Mucosa of stomach (tissue), 1 donor: ENCODE measurements around the gene POLR2H.

Experiments
- H3K27me3 ChIP-seq: one replicate; pipeline ENCODE4 v1.7.0; 2013; ENCODE audit warnings: mild to moderate bottlenecking, low read length; ENCODE audit not compliant: control insufficient read depth, insufficient read depth
- H3K36me3 ChIP-seq: one replicate; pipeline ENCODE4 v1.7.0; 2013; ENCODE audit warnings: low read length; ENCODE audit not compliant: control insufficient read depth, insufficient read depth
- H3K4me1 ChIP-seq: one replicate; pipeline ENCODE4 v1.7.0; 2013; ENCODE audit warnings: mild to moderate bottlenecking, low read length; ENCODE audit not compliant: control insufficient read depth, insufficient read depth
- H3K4me3 ChIP-seq: one replicate; pipeline ENCODE4 v1.7.0; 2013; ENCODE audit warnings: low read length
- H3K9ac ChIP-seq: one replicate; pipeline ENCODE4 v1.7.0; 2013; ENCODE audit warnings: mild to moderate bottlenecking, low read length, moderate library complexity
- H3K9me3 ChIP-seq: one replicate; pipeline ENCODE4 v1.7.0; 2013; ENCODE audit warnings: mild to moderate bottlenecking, low read length, moderate library complexity; ENCODE audit not compliant: control insufficient read depth
- donor health status: Pancreatic carcinoma.

POLR2H gene

DNA sequence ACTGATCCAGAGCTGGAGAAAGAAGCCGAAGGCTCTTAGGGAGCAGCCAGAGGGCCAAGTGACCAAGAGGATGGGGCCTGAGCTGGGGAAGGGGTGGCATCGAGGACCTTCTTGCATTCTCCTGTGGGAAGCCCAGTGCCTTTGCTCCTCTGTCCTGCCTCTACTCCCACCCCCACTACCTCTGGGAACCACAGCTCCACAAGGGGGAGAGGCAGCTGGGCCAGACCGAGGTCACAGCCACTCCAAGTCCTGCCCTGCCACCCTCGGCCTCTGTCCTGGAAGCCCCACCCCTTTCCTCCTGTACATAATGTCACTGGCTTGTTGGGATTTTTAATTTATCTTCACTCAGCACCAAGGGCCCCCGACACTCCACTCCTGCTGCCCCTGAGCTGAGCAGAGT, 27.9 kb downstream of the POLR2H start:
- Histone ChIP-seq H3K9ac (no peak overlapping the region), H3K9me3 (no peaks in the 10 kb centered on the region), H3K27me3 (no peaks in the 10 kb centered on the region), H3K4me1 (no peaks in the 10 kb centered on the region), H3K36me3 (no peaks in the 10 kb centered on the region), H3K4me3 (no peak overlapping the region)

DNA sequence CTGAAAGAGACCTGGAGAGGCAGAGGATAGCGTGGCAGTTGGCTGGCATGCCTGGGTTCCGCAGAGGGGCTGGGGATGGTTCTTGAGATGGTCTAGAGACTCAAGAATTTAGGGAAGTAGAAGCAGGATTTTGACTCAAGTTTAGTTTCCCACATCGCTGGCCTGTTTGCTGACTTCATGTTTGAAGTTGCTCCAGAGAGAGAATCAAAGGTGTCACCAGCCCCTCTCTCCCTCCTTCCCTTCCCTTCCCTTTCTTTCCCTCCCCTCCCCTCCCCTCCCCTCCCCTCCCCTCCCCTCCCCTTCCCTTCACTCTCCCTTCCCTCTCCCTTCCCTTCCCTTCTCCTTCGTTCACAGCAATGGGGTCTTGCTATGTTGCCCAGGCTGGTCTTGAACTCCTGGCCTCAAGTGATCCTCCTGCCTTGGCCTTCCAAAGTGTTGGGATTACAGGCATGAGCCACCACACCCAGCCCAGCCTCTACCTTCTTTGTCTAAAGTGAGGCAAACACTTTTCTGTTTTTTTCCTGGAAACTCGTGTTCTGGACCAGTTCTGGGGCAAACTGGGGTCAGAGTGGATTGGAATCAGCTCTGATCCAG, 28.5 kb downstream of the POLR2H start:
- Histone ChIP-seq H3K9ac (no peak overlapping the region), H3K27me3 (no peaks in the 10 kb centered on the region), H3K36me3 (no peaks in the 10 kb centered on the region), H3K4me3 (no peak overlapping the region), H3K4me1 (no peaks in the 10 kb centered on the region), H3K9me3 (no peaks in the 10 kb centered on the region)

DNA sequence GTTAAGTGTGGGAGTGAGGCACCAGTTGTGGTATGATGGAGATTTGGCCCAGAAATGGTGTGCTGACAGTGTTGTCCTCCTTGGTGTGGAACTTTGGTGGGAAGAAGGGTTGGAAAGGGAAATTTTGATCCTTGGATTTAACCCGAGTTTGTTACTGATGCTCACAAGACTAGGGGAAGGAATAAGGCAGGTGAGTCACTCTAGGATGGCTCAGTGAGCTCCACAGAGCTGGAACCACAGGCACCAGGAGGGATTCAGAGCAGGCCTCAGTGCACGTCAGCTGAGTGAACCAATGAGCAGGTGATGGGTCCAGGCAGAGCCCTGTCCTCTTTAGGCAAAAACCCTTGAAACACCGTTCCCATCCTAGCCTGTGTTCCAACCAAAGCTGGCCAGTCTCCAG, 29.8 kb downstream of the POLR2H start:
- no peaks in the 10 kb centered on the region for H3K9me3 ChIP-seq
- H3K36me3 ChIP-seq: no peaks in the 10 kb centered on the region
- no peak overlapping the region for H3K9ac ChIP-seq
- no peak overlapping the region for H3K4me3 ChIP-seq
- no peaks in the 10 kb centered on the region for H3K4me1 ChIP-seq
- H3K27me3 ChIP-seq: no peaks in the 10 kb centered on the region

DNA sequence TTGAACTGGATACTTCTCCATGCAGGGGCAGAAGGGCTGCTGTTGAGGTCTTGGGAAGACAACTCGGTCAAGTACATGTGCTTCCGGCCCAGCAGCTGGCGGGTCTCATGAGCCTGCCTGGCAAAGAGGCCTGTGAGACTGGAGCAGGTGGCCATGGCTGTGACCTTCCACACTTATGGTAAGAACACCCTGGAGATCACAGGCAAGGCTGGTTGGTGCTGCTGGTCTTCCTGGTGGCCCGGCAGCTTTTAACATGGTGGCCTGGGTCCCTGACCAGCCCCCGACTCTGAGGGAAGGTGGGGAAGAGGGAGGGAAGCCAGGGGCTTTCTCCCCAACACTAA, 33.8 kb downstream of the POLR2H start:
- Histone ChIP-seq H3K4me1 (no peaks in the 10 kb centered on the region), H3K4me3 (no peak overlapping the region), H3K9me3 (no peaks in the 10 kb centered on the region), H3K27me3 (peaks cover 2% of the 10 kb centered on the region), H3K36me3 (no peaks in the 10 kb centered on the region), H3K9ac (no peak overlapping the region)

DNA sequence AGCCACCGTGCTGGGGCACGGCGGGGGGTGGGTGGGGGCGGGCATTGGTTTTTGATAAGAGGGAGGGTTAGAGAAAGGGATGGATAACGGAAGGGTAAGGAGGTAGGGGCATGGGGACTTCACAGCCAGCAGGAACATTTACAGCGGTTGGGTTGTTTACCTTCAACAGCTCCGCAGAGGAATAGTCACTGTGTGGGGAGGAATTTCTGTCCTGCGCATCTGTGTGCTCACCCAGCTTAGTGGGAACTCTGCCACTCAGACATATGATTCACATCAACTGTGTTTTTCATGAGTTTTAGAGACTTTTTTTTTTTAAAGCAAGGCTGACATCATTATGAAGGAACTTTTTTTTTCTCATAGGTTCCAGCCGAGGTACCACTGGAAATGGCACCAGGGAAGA, 37.9 kb downstream of the POLR2H start:
- H3K9ac ChIP-seq: no peak overlapping the region
- H3K36me3 ChIP-seq: no peaks in the 10 kb centered on the region
- peaks cover 8% of the 10 kb centered on the region for H3K27me3 ChIP-seq
- H3K9me3 ChIP-seq: no peaks in the 10 kb centered on the region
- no peaks in the 10 kb centered on the region for H3K4me1 ChIP-seq
- H3K4me3 ChIP-seq: no peak overlapping the region

DNA sequence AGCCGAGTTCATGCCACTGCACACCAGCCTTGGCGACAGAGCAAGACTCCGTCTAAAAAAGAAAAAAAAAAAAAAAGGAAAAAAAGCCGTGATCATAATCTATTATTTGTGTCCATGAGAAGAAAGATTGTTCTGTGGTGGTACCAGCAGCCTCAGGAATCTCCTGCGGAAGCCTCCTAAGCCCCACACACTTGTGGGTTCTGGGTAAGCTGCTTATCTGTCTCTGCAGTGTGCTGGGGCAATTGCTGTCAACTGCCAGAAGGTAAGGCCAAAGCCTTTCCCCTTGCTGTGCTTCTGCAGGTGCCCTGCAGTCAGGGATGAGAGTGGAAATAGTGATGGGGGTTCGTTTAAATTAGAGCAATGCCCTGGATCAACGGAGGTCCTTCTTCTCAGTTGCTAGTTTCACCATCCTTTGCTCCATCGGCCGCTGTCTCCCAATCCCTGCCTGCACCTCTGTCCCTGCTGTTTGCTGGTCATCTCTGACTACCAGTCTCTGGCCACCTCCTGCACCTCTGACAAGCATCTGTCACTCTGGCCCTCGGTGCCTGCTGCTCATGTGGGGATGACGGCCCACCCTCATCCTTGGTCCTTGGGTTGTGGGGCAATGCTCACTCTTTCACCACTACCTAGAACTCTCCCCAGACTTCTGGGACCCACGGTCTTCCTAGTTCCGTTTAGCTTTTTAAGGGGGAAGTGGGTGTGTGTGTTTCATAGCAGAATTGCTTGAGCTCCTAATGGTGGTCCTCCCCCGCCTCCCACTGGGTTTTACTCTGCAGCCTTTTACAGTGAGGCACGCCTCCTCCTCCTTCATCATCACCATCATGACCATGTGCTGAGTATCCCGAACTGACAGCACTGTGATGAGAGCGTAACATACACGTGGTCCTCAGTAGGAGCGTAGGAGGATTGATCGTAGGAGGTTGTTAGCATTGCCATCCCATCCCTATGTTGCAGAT, 43.8 kb downstream of the POLR2H start:
- H3K27me3 ChIP-seq: peaks cover 7% of the 10 kb centered on the region
- peaks cover 5% of the 10 kb centered on the region for H3K4me1 ChIP-seq
- H3K4me3 ChIP-seq: no peak overlapping the region
- H3K9me3 ChIP-seq: no peaks in the 10 kb centered on the region
- no peak overlapping the region for H3K9ac ChIP-seq
- no peaks in the 10 kb centered on the region for H3K36me3 ChIP-seq

DNA sequence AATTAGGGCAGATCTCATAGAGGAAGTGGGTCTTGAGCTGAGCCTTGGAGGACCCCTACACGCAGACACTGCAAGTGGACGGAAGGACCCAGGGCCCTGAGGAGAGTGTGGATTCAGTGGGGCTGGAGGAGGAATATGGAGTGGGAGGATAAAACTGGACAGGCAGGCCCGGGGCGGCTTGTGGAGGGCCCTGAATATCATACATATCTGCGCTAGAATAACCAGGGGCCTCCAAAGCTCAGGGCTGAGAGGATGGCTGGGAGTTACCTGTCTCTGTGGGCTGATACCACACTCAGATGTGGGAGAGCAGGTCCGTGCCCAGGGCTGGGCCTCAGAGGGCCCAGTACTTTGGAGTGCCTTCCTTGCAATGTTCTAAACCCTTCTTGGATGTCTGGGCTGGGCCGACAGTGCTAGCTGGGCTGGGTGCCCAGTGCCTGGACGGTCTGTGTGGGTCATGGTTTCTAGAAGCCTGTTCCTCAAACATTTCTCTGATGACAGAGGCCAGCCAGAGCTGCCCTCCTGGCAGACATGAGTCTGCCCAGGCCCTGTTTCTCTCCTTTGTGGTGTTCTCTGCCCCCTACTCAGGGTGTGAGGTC, 47.9 kb downstream of the POLR2H start:
- peaks cover 5% of the 10 kb centered on the region for H3K4me1 ChIP-seq
- no peaks in the 10 kb centered on the region for H3K9me3 ChIP-seq
- no peaks in the 10 kb centered on the region for H3K36me3 ChIP-seq

DNA sequence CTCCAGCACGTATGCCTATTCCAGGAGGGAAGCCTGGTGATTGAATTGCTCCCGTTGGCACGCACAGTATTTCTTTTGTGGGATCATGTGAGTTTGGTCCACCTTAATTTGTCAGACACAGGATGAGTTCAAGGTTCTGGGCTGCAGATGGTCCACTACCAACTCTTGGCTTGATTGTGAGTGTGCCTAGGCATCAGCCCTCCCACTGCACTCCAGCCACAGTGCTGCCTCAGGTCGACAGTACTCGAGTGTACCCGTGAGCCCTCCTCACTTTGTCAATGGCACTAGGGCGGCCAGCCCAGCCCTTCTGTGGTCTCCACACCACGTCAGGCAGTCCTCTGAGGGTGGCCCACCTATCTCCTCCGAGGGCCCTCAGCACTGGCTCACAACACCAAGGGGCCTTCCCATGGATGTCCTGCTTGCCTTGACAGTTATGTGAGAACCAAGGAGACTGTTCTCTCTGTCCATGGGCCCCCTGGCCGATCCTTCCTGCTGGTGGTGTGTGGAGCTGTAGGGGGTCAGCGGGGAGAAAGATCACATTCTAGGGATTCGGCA, 48.5 kb downstream of the POLR2H start:
- Histone ChIP-seq H3K9ac (no peak overlapping the region), H3K27me3 (no peaks in the 10 kb centered on the region), H3K9me3 (no peaks in the 10 kb centered on the region), H3K4me1 (peaks cover 5% of the 10 kb centered on the region), H3K36me3 (no peaks in the 10 kb centered on the region), H3K4me3 (no peak overlapping the region)

More for the DNA sequence above, 47.9 kb downstream of the POLR2H start:
- no peak overlapping the region for H3K4me3 ChIP-seq
- peaks cover 1% of the 10 kb centered on the region for H3K27me3 ChIP-seq
- H3K9ac ChIP-seq: no peak overlapping the region

DNA sequence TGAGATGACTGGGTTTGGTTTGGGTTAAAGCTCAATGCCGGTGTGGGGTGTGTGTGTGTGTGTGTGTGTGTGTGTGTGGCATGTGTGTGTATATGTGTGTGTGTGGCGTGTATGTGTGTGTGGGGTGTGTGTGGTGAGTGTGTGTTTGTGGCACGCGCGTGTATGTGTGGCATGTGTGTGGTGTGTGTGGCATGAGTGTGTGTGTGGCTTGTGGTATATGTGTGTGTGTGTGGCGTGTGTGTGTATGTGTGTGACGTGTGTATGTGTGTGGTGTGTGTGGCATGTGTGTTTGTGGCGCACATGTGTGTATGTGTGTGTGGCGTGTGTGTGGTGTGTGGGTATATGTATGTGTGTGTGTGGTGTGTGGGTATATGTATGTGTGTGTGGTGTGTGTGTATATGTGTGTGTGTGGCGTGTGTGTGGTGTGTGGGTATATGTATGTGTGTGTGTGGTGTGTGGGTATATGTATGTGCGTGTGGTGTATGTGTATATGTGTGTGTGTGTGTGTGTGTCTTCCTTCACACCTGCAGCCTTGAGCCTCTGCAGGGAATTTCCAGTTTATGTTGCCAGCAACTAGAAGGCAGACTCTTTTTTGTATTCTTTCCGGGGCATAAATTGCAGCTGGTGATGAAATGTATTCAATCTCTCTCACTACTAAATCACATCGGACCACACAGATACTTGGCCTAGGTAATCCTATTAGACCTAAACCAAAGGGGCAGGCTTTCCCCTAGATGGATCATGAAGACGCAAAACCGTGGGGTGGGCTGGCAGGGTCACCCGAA, 53.1 kb downstream of the POLR2H start:
- no peaks in the 10 kb centered on the region for H3K27me3 ChIP-seq
- no peak overlapping the region for H3K4me3 ChIP-seq
- no peaks in the 10 kb centered on the region for H3K4me1 ChIP-seq
- no peak overlapping the region for H3K9ac ChIP-seq
- no peaks in the 10 kb centered on the region for H3K9me3 ChIP-seq
- no peaks in the 10 kb centered on the region for H3K36me3 ChIP-seq

DNA sequence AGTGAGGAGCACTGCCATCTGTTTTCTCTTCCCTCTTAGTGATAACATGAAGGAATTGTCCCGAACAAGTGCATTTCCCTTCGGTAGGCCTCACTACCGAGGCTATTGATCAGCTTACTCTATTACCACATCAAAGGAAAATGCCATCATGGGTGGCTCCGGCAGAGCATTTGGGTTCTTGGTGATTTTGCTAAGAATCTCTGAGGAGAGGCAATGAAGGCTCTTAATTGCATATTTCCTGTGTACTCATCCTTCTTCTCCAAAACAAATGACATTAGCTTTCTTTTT, 53.6 kb downstream of the POLR2H start:
- Histone ChIP-seq H3K9ac (no peak overlapping the region), H3K27me3 (no peaks in the 10 kb centered on the region), H3K9me3 (no peaks in the 10 kb centered on the region), H3K36me3 (no peaks in the 10 kb centered on the region), H3K4me3 (no peak overlapping the region), H3K4me1 (no peaks in the 10 kb centered on the region)

DNA sequence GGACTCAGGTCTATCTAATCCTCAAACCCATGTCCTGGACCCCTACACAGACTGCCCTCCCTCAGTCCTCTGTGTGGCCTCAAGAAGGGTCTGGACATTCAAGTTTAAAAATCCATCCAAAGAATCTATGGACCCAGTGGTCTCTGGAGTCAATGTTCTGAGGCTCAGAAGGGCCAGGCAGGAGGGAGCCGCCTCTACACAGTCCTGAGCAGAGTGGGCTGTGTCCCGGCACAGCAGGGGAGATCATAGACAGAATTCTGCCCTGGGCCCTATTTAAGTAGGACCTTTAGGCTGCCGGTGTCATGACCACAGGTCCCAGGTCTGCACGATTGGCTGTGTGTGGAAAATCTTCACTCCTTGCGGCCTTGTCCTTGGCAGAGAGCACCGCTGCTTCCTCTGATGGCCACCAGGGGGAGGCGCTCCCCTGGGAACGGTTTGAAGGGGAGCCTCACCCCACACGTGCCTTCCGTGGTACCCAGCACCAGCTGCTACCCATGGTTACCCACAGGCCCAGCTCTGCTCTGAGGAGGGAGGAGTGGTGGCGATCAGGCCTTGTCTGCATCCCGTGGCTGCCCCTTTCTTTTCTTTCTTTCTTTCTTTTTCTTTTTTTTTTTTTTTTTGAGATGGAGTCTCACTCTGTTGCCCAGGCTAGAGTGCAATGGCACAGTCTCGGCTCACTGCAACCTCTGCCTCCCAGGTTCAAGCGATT, 56.3 kb downstream of the POLR2H start:
- no peaks in the 10 kb centered on the region for H3K36me3 ChIP-seq
- H3K4me1 ChIP-seq: no peaks in the 10 kb centered on the region
- H3K4me3 ChIP-seq: no peak overlapping the region
- H3K27me3 ChIP-seq: no peaks in the 10 kb centered on the region
- no peaks in the 10 kb centered on the region for H3K9me3 ChIP-seq
- no peak overlapping the region for H3K9ac ChIP-seq
